Liver (tissue), 9 donors: ENCODE results near the gene STX10. TPM values are rescaled to one million over a fixed set of nuclear protein-coding genes. Genes with fewer than 3 reads are reported as not detected.

Experiments
- DNase-seq: peaks from one replicate; pipeline ENCODE4 v3.0.0-alpha.2; 2017; ENCODE audit warnings: low spot score
- H3K27ac ChIP-seq, 2 donors: one replicate each; pipeline ENCODE4 v1.7.0; 2013; ENCODE audit warnings: inconsistent platforms in 2 of 2, low read length in 2 of 2, control low read depth in 1 of 2, low read depth in 1 of 2, mild to moderate bottlenecking in 1 of 2
- H3K27me3 ChIP-seq, 4 donors: one replicate each; pipeline versions ENCODE4 v1.6.1 to v1.7.0; 2013; ENCODE audit warnings: low read length in 3 of 4, inconsistent platforms in 1 of 4, mild to moderate bottlenecking in 1 of 4, moderate library complexity in 1 of 4; ENCODE audit not compliant: control insufficient read depth in 4 of 4, insufficient read depth in 4 of 4
- H3K36me3 ChIP-seq, 4 donors: one replicate each; pipeline versions ENCODE4 v1.6.1 to v1.7.0; 2013; ENCODE audit warnings: low read length in 3 of 4, mild to moderate bottlenecking in 3 of 4, low read depth in 1 of 4, moderate library complexity in 1 of 4; ENCODE audit not compliant: control insufficient read depth in 4 of 4, insufficient read depth in 3 of 4
- H3K4me1 ChIP-seq, 4 donors: one replicate each; pipeline versions ENCODE4 v1.6.1 to v1.7.0; 2013; ENCODE audit warnings: low read length in 3 of 4, mild to moderate bottlenecking in 3 of 4, moderate library complexity in 1 of 4; ENCODE audit not compliant: control insufficient read depth in 4 of 4, insufficient read depth in 4 of 4
- H3K4me3 ChIP-seq, 3 donors: one replicate each; pipeline versions ENCODE4 v1.6.1 to v1.7.0; 2013; ENCODE audit warnings: low read length in 3 of 3, control low read depth in 1 of 3, low read depth in 1 of 3, mild to moderate bottlenecking in 1 of 3
- H3K9ac ChIP-seq, 2 donors: one replicate each; pipeline ENCODE4 v1.7.0; 2013; ENCODE audit warnings: low read length in 2 of 2, mild to moderate bottlenecking in 2 of 2, moderate library complexity in 2 of 2, control low read depth in 1 of 2, low read depth in 1 of 2
- H3K9me3 ChIP-seq, 4 donors: one replicate each; pipeline versions ENCODE4 v1.6.1 to v1.7.0; 2013; ENCODE audit warnings: low read length in 3 of 4; ENCODE audit not compliant: control insufficient read depth in 4 of 4
- ATF3 ChIP-seq: IDR thresholded peaks from 2 replicates; pipeline ENCODE4 v1.6.1; 2016; ENCODE audit warnings: antibody characterized with exemption
- CTCF ChIP-seq: fragments of 150-350 bp; IDR thresholded peaks from 2 replicates; pipeline ENCODE4 v1.5.1; 2017; ENCODE audit warnings: improper control_type of control experiment, low read depth, low read length; ENCODE audit not compliant: missing input control
- FOXA2 ChIP-seq: IDR thresholded peaks from 2 replicates; pipeline ENCODE4 v1.6.1; 2016; ENCODE audit warnings: antibody characterized with exemption
- GABPA ChIP-seq, 2 donors: IDR thresholded peaks in 1 of 2; conservative IDR thresholded peaks in 1 of 2; 2 replicates each; pipeline ENCODE4 v1.6.1; 2016; ENCODE audit warnings: antibody characterized with exemption in 2 of 2, mild to moderate bottlenecking in 1 of 2, moderate library complexity in 1 of 2
- HNF4A ChIP-seq, 2 donors: conservative IDR thresholded peaks; 2 replicates each; pipeline ENCODE4 v1.6.1; 2016; ENCODE audit warnings: antibody characterized with exemption in 2 of 2, mild to moderate bottlenecking in 2 of 2
- HNF4G ChIP-seq: IDR thresholded peaks from 2 replicates; pipeline ENCODE4 v1.6.1; 2016; ENCODE audit warnings: antibody characterized with exemption
- JUND ChIP-seq, 2 donors: IDR thresholded peaks; 2 replicates each; pipeline ENCODE4 v1.6.1; 2016; ENCODE audit warnings: antibody characterized with exemption in 2 of 2
- RAD21 ChIP-seq, 2 donors: IDR thresholded peaks; 2 replicates each; pipeline ENCODE4 v1.6.1; 2016; ENCODE audit warnings: antibody characterized with exemption in 2 of 2, mild to moderate bottlenecking in 2 of 2
- REST ChIP-seq: IDR thresholded peaks from 2 replicates; pipeline ENCODE4 v1.6.1; 2016; ENCODE audit warnings: antibody characterized with exemption, mild to moderate bottlenecking
- RXRA ChIP-seq, 2 donors: IDR thresholded peaks; 2 replicates each; pipeline ENCODE4 v1.6.1; 2017 to 2018; ENCODE audit warnings: antibody characterized with exemption in 2 of 2, mild to moderate bottlenecking in 1 of 2
- SP1 ChIP-seq: IDR thresholded peaks from 2 replicates; pipeline ENCODE4 v1.6.1; 2018; ENCODE audit warnings: antibody characterized with exemption, mild to moderate bottlenecking
- TAF1 ChIP-seq: conservative IDR thresholded peaks from 2 replicates; pipeline ENCODE4 v1.6.1; 2016; ENCODE audit warnings: antibody characterized with exemption, mild to moderate bottlenecking
- YY1 ChIP-seq: IDR thresholded peaks from 2 replicates; pipeline ENCODE4 v1.6.1; 2016; ENCODE audit warnings: antibody characterized with exemption, mild to moderate bottlenecking
- ZBTB33 ChIP-seq: IDR thresholded peaks from 2 replicates; pipeline ENCODE4 v1.6.1; 2016; ENCODE audit warnings: antibody characterized with exemption
- WGBS: extraction: QIAGEN DNeasy Blood & Tissue Kit; methylation state at CpG from one replicate; pipeline ENCODE4 v1.1.7; 2013; 5-methylcytosine and 5-hydroxymethylcytosine counted together
- polyA plus RNA-seq, 2 donors: library from polyadenylated mRNA; stranded (reverse) in 1 of 2; unstranded in 1 of 2; fragments of 200-250 nt in 1 of 2; fragments of >200 nt in 1 of 2; fragmentation: Nextera tagmentation in 1 of 2; extraction: Ambion mirVana in 1 of 2; gene quantifications; one replicate each; pipeline versions ENCODE4 v1.2.1 to v1.2.3, GENCODE V29; 2013 to 2015
- total RNA-seq, 2 donors: library from RNA; depleted of rRNA; stranded (reverse); fragments of >200 nt; gene quantifications; one replicate each; pipeline ENCODE4 v1.2.3, GENCODE V29; 2014
- donor health status: healthy.
- donor health status: healthy.
- donor health status: healthy.
- donor health status: healthy.
- donor health status: healthy.

The STX10 gene
- total and polyA plus RNA-seq, 4 donors = 15.7 to 32.7 (median 21.2) TPM

- Histone ChIP-seq H3K4me3 (no peak overlapping the region), H3K4me1 (no peaks in the 10 kb centered on the region), H3K36me3 (peaks cover 12 to 39% (median 15%) of the 10 kb centered on the region in 4 donors), H3K27me3 (no peaks in the 10 kb centered on the region), H3K9ac (no peak overlapping the region), H3K9me3 (no peaks in the 10 kb centered on the region), H3K27ac (no peak overlapping the region)
- TF ChIP-seq RXRA (IDR thresholded peaks at IDR 0.05) (no peak), FOXA2 (no peak), SP1 (no peak), CTCF (no peak), HNF4G (no peak), ZBTB33 (no peak), JUND (IDR thresholded peaks at IDR 0.05) (no peak), TAF1 (no peak), GABPA (IDR thresholded peaks at IDR 0.05 in 1 of 2, conservative IDR thresholded peaks at IDR 0.05 in 1 of 2) (no peak), REST (no peak), HNF4A (conservative IDR thresholded peaks at IDR 0.05) (no peak), YY1 (no peak), ATF3 (no peak), RAD21 (IDR thresholded peaks at IDR 0.05) (no peak)
- 96% methylated on average over 60 of the region's 60 CpGs for WGBS
- DNase-seq = no peak
These were observed 14.8 kb downstream of the STX10 start for GRCh38 chr19:13135068-13136062.
